ENCODE results near the gene CTDSP1.

CTDSP1 gene

GRCh38 chr2:218383892-218384519, 15.7 kb upstream of the CTDSP1 start:
- DNase-seq: no peak

GRCh38 chr2:218384975-218385374, 14.7 kb upstream of the CTDSP1 start:
- DNase-seq: no peak

- DNase-seq: no peak
Measured at GRCh38 chr2:218386505-218387368, 12.9 kb upstream of the CTDSP1 start.

- peak; percentile 34 for DNase-seq
Measured at GRCh38 chr2:218387369-218388194, 12.1 kb upstream of the CTDSP1 start.

- no peak for DNase-seq
Measured at GRCh38 chr2:218389333-218390150, 10.1 kb upstream of the CTDSP1 start.

- no peak for DNase-seq
Measured at GRCh38 chr2:218391202-218391601, 8.5 kb upstream of the CTDSP1 start.

- no peak for DNase-seq
Measured at GRCh38 chr2:218392459-218392858, 7.2 kb upstream of the CTDSP1 start.

- DNase-seq: no peak
Measured at GRCh38 chr2:218392891-218393462, 6.7 kb upstream of the CTDSP1 start.

- no peak for DNase-seq
Measured at GRCh38 chr2:218393750-218394290, 5.8 kb upstream of the CTDSP1 start.

GRCh38 chr2:218394298-218395089, 5.2 kb upstream of the CTDSP1 start:
- no peak for DNase-seq

- no peak for DNase-seq
Measured at GRCh38 chr2:218395090-218395444, 4.6 kb upstream of the CTDSP1 start.

GRCh38 chr2:218395456-218395825, 4.2 kb upstream of the CTDSP1 start:
- DNase-seq: no peak

- DNase-seq: peak; percentile 91
Measured at GRCh38 chr2:218395826-218396687, 3.6 kb upstream of the CTDSP1 start.

- peak; percentile 60 for DNase-seq
Measured at GRCh38 chr2:218396688-218397462, 2.8 kb upstream of the CTDSP1 start.

- DNase-seq: no peak
Measured at GRCh38 chr2:218397463-218397819, 2.2 kb upstream of the CTDSP1 start.

- no peak for DNase-seq
Measured at GRCh38 chr2:218397820-218398436, 1.7 kb upstream of the CTDSP1 start.

GRCh38 chr2:218398437-218399390, 954 bp upstream of the CTDSP1 start:
- DNase-seq: no peak
